ENCODE results near the gene MTA3. TPM values are rescaled to one million over a fixed set of nuclear protein-coding genes. Genes with fewer than 3 reads are reported as not detected.
"Not testable (repeated sequence)": the region's sequence is repeated elsewhere in the genome, so short reads cannot be mapped to it uniquely, and the experiment has no call there.

The MTA3 gene
- total RNA-seq, 2 donors from 2014 or later = 23.0 to 30.8 TPM

DNA sequence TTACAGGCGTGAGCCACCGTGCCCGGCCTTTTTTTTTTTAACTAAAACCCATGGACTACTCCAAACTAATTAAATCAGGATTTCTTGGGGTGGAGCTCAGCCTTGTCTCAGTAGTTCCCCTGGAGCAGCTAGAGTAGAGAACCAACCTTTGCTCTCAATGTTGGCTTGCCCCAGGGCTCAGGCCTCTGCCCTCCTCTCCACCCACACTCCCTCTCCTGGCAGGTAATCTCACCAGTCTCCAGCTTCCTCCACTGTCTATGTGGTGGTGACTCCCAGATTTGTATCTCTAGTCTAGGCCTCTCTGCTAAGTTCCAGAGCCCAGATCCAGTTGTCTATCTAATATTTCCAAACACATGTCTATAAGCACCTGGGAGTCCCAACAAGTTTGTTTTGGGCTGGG lies 9.6 kb upstream of the MTA3 start:
- H3K9me3 ChIP-seq = no peaks in the 10 kb centered on the region
- ATAC-seq (ENCODE audit: insufficient number of reproducible peaks, low FRiP score, low read depth) = no peak
- H3K27ac ChIP-seq = no peak overlapping the region
- no peak for DNase-seq (ENCODE audit: low spot score)
- no peak for TF ChIP-seq CTCF (IDR thresholded peaks at IDR 0.05)
- no peaks in the 10 kb centered on the region for H3K36me3 ChIP-seq
- no peaks in the 10 kb centered on the region for H3K27me3 ChIP-seq (replicated peaks; ENCODE audit: insufficient read depth)
- H3K4me1 ChIP-seq (ENCODE audit: control insufficient read depth in 1 of 2, low read depth in 2 of 2) = no peaks in the 10 kb centered on the region
- H3K4me3 ChIP-seq = no peak overlapping the region

DNA sequence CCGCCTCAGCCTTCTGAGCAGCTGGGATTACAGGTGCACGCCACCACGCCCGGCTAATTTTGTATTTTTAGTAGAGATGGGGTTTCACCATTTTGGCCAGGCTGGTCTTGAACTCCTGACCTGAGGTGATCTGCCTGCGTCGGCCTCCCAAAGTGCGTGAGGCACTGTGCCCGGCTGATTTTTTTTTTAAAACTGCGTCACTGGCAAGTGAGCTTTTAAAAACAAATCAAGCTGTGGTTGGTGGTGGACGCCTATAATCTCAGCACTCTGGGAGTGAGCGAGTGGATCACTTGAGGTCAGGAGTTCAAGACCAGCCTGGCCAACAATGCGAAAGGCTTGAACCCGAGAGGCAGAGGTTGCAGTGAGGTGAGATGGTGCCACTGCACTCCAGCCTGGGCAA lies 8.3 kb upstream of the MTA3 start:
- not testable (repeated sequence) for H3K9me3 ChIP-seq; DNase-seq (ENCODE audit: low spot score); H3K4me1 ChIP-seq (ENCODE audit: control insufficient read depth in 1 of 2, low read depth in 2 of 2); H3K27ac ChIP-seq; ATAC-seq (ENCODE audit: insufficient number of reproducible peaks, low FRiP score, low read depth); H3K27me3 ChIP-seq (replicated peaks; ENCODE audit: insufficient read depth); H3K4me3 ChIP-seq; H3K36me3 ChIP-seq

- DNase-seq (ENCODE audit: low spot score) (no peak), ATAC-seq (ENCODE audit: insufficient number of reproducible peaks, low FRiP score, low read depth) (no peak)
- no peaks in the 10 kb centered on the region for H3K27me3 ChIP-seq (replicated peaks; ENCODE audit: insufficient read depth)
- H3K36me3 ChIP-seq = no peaks in the 10 kb centered on the region
- no peak overlapping the region for H3K4me3 ChIP-seq
- no peak for TF ChIP-seq CTCF (IDR thresholded peaks at IDR 0.05)
- no peak overlapping the region for H3K27ac ChIP-seq
- no peaks in the 10 kb centered on the region for H3K9me3 ChIP-seq
- H3K4me1 ChIP-seq (ENCODE audit: control insufficient read depth in 1 of 2, low read depth in 2 of 2) = no peaks in the 10 kb centered on the region
Measured at GRCh38 chr2:42560899-42561298, 7.5 kb upstream of the MTA3 start.

DNA sequence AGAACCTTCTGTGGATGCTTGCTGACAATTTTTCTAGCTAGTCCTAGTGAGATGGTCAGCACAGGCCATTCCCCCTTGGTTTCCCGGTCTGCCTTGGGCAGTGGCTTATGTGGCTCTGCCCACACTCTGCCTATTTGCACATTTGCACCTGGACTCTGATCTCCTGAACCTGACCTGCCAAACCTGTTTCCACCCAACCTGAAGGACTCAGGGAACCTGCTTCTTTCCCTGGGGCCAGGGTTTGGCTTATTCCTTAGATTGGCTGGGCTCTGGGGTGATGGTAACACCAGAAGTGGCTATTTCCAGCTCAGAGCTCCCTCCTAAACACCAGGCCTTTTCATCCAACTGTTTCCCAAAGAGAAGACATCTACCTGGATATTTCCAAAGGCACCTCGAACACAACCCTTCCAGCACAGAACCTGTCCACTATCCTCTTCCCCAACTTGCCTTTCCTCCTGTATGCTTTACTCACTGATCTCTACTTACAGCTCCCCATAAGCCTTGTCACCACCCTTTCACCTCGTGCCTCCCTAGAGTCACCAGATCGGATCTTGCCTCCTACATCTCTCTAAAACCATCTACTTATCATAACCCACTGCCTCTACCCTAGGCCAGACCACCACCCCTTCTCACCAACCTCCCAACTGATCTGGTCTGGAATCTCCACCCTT lies 5.8 kb upstream of the MTA3 start:
- no peak for ATAC-seq (ENCODE audit: insufficient number of reproducible peaks, low FRiP score, low read depth)
- Histone ChIP-seq H3K4me3 (no peak overlapping the region), H3K9me3 (no peaks in the 10 kb centered on the region), H3K27me3 (replicated peaks; ENCODE audit: insufficient read depth) (no peaks in the 10 kb centered on the region), H3K27ac (no peak overlapping the region), H3K36me3 (no peaks in the 10 kb centered on the region), H3K4me1 (ENCODE audit: control insufficient read depth in 1 of 2, low read depth in 2 of 2) (peaks cover 0 to 15% of the 10 kb centered on the region in 2 donors)
- DNase-seq (ENCODE audit: low spot score) = no peak
- TF ChIP-seq CTCF (IDR thresholded peaks at IDR 0.05) = no peak

- Histone ChIP-seq H3K27me3 (replicated peaks; ENCODE audit: insufficient read depth) (no peaks in the 10 kb centered on the region), H3K9me3 (no peaks in the 10 kb centered on the region), H3K27ac (peak overlapping the region; percentile 30 to 82), H3K36me3 (no peaks in the 10 kb centered on the region), H3K4me1 (ENCODE audit: control insufficient read depth in 1 of 2, low read depth in 2 of 2) (peaks cover 10 to 30% of the 10 kb centered on the region in 2 donors), H3K4me3 (no peak overlapping the region)
- DNase-seq (ENCODE audit: low spot score) (no peak), ATAC-seq (ENCODE audit: insufficient number of reproducible peaks, low FRiP score, low read depth) (no peak)
- TF ChIP-seq CTCF (IDR thresholded peaks at IDR 0.05) = no peak
Measured at GRCh38 chr2:42566025-42566424, 2.4 kb upstream of the MTA3 start.

DNA sequence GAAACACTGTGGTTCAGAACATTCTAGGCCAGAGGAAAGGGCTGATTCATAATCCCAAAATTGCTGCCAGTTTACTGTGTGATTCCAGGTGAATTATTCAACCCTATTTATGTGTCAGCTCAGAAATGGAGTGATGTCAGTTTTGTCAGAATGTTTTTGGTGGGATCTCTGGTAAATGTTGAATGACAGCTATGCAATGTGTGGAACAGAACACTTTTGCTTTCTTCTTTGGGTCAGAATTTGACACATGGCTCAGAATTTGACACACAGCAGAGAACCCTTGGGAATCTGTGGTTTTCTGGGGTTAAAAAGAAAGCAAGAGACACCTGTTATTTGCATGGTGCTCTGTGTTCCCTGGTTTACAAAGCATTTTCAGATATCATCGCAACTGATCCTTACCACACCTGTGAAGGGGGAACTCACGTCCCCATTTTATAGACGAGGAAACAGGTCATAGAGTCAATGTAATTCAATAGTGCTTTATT lies 1.6 kb upstream of the MTA3 start:
- DNase-seq (ENCODE audit: low spot score) (no peak), ATAC-seq (ENCODE audit: insufficient number of reproducible peaks, low FRiP score, low read depth) (no peak)
- peaks cover 10 to 30% of the 10 kb centered on the region in 2 donors for H3K4me1 ChIP-seq (ENCODE audit: control insufficient read depth in 1 of 2, low read depth in 2 of 2)
- H3K36me3 ChIP-seq = no peaks in the 10 kb centered on the region
- H3K27me3 ChIP-seq (replicated peaks; ENCODE audit: insufficient read depth) = no peaks in the 10 kb centered on the region
- peak overlapping the region; percentile 61 to 82 for H3K27ac ChIP-seq
- no peaks in the 10 kb centered on the region for H3K9me3 ChIP-seq
- no peak overlapping the region for H3K4me3 ChIP-seq
- no peak for TF ChIP-seq CTCF (IDR thresholded peaks at IDR 0.05)
